ENCODE measurements around the gene LST1.
"Not testable (repeated sequence)": the region's sequence is repeated elsewhere in the genome, so short reads cannot be mapped to it uniquely, and the experiment has no call there.

LST1 gene

DNA sequence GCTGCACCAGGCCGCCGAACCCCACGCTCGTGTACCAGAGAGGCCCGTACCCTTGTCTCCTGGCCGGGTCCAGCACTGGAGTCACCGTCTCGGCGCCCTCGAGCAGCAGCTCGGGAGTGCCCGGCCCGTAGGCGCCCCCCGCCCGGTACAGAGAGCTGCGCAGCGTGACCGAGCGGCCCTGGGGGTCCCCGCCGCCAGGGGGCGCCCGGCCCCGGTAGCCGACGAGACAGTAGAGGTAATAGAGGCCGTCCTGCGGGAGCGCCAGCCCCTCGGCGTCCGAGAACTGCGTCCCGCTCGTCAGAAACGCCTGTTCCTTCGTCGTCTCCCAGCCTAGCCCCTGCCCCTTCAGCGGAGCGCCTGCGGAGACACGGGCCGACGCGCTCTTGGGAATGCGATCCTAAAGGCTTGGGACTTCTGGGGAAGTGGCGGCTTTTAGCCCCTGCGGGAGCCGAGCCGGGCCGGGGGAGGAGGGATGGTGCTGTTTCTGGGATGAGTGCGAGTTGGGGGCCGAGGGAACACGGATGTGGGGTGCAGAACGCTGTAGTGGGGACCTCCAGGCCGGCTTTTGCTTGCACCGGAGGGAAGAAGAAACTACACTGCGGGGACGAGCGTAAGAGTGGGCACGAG lies 5.2 kb upstream of the LST1 start:
- peak; percentile 92 for DNase-seq (ENCODE audit: low spot score)

GRCh38 chr6:31581434-31582229 lies 4.4 kb upstream of the LST1 start:
- DNase-seq (ENCODE audit: low spot score): no peak

DNA sequence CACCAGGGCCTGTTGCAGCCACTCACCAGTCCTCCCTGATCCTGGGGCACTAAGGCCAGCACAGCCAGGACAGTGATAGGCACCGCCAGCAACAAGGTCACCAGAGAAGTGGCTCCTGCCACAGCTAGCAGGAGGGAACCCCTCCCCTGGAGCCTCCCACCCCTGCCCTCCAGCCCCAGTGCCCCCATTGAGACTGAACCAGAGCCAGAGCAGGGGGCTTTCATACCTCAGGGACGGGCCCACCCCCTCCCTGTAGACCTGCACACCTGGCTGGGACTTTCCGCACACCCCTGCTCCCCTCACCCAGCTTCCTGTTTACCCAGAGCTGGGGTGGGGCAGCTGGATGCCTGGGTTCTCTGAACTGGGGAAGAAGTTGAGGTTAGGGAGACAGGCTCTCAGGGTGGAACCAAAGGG lies 3.8 kb upstream of the LST1 start, which contains the start of gene LTB:
LTB (minus strand) TSS at position 195 of the 414 bp plus-strand sequence; CDS start at position 188, 7 bp downstream.
- no peak for DNase-seq (ENCODE audit: low spot score)

DNA sequence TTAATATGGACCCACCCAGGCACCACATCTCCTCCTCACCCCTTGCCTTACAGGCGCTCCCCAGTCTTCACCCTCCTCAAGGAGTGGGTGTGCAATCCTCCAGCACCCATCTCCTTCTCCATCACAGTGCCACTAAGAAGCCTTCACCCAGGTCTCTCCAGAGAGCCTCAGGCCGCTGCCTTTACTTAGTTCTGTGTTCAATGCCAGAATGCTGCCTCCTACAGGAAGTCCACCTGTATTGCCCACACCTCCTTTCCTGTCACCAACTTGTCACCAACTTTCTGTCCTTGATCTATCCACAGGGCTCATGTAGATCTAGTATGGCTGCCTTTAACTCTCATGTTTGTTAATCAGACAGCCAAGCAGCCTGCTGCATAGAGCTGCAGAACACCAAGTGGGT lies 586 bp upstream of the LST1 start:
- no peak for DNase-seq (ENCODE audit: low spot score)

DNA sequence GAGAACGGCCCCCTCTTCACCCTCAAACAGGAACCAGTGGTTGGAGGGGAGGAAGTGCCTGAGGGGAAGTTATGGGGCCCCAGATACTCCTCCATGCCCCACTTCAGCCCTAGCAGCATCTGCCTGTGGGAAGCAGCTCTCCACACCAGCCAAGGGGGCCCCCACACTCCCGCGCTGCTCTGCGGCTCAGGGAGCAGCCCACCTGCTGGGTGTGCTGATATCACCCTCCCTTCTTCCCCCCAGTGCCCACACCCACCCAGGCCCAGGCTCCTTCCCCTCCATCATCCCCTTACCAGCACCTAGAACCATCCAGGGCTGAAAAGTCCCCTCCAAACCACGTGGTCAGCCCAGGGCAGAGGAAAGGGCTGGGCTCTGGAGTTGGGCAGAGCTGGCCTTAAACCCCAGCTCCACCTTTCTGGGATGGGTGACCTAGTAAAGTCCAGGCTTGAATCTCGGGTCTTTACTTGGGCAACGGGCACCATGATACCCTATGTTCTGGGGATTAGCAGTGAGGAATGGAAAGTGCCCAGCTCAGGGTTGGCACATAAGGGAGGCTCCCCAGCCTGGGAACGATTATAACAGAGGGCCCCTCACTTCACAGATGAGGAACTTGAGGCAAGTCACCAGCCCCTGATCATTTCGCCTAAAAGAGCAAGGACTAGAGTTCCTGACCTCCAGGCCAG lies 663 bp downstream of the LST1 start:
- DNase-seq (ENCODE audit: low spot score): no peak

DNA sequence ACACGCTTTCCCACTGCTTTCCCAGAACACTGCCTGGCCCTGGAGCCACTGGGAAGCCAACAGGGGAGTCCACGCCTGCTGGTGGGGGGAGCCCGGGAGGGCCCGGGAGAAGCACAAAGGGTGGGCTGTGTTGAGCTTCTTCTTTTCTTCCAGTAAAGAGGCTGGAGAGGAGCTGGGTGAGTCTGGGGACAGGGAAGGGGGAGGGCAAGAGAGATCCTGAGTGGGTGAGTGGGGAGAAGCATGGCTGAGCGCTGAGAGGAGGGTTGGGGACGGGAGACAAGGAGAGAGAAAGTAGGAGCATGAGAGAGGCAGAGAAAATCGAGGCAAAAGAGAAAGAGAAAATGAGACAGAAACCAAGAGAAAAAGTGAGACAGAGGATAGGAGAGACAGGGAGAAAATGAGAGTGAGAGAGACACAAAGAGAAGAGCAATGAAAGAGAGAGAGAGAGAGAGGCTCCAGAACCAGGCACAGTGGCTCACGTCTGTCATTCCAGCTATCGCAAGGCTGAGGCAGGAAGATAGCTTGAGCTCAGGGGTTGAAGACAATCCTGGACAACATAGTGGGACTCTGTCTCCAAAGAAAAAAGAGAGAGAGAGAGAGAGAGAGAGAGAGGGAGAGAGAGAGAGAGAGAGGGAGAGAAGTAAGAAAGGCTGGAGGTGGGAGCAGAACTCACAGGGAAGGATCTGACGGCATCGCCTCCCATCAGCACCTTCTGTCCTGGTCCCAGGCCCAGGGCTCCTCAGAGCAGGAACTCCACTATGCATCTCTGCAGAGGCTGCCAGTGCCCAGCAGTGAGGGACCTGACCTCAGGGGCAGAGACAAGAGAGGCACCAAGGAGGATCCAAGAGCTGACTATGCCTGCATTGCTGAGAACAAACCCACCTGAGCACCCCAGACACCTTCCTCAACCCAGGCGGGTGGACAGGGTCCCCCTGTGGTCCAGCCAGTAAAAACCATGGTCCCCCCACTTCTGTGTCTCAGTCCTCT lies 2.0 kb downstream of the LST1 start:
- no peak for DNase-seq (ENCODE audit: low spot score)

GRCh38 chr6:31588871-31589650 lies 3.0 kb downstream of the LST1 start:
- DNase-seq (ENCODE audit: low spot score): no peak

DNA sequence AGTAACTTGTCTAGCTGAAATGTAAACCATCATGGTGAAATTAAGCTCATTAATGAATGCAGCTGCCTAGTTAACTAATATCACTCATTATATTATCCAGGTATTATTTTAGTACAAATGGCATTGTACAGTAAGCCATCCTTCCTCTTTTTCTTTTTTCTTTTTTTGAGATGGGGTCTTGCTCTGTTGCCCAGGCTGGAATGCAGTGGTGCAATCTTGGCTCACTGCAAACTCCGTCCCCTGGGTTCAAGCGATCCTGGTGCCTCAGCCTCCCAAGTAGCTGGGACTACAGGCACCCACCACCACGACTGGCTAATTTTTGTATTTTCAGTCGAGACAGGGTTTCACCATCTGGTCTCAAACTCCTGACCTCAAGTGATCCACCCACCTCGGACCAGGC lies 4.6 kb downstream of the LST1 start:
- DNase-seq (ENCODE audit: low spot score): not testable (repeated sequence)

DNA sequence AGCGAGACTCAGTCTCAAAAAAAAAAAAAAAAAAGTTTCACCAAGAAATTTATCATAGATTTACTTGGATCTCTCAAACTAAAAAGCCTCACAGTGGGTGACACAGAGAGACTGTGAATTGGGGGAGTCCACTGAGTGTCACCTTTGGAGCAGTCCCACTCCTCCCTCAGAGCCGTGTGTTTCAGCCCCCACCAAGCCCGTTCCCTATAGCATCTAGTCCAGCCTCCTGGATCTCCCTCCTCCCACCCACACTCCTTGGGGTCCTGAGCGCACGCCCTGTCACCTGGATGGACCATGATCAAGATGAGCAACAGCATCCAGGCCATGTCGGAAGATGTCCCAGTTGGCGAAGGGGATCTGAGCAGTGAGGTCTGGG lies 6.3 kb downstream of the LST1 start:
- DNase-seq (ENCODE audit: low spot score): no peak

DNA sequence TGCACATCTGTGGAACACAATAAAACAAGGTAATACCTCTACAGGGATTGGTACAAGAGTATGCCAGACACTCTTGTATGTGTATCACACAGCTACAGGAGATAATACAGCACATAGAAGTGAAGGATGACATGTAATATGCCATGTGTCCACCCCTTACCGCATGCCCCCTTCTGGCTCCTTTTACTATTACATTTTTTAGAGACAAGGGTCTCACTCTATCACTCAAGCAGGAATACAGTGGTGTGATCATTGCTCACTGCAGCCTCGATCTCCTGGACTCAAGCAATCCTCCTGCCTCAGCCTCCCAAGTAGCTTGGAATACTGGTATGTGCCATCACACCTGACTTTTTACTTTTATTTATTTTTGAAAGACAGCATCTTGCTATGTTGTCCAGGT lies 10.9 kb downstream of the LST1 start:
- DNase-seq (ENCODE audit: low spot score): peak; percentile 28

GRCh38 chr6:31607317-31607716 lies 21.2 kb downstream of the LST1 start:
- no peak for DNase-seq (ENCODE audit: low spot score)

DNA sequence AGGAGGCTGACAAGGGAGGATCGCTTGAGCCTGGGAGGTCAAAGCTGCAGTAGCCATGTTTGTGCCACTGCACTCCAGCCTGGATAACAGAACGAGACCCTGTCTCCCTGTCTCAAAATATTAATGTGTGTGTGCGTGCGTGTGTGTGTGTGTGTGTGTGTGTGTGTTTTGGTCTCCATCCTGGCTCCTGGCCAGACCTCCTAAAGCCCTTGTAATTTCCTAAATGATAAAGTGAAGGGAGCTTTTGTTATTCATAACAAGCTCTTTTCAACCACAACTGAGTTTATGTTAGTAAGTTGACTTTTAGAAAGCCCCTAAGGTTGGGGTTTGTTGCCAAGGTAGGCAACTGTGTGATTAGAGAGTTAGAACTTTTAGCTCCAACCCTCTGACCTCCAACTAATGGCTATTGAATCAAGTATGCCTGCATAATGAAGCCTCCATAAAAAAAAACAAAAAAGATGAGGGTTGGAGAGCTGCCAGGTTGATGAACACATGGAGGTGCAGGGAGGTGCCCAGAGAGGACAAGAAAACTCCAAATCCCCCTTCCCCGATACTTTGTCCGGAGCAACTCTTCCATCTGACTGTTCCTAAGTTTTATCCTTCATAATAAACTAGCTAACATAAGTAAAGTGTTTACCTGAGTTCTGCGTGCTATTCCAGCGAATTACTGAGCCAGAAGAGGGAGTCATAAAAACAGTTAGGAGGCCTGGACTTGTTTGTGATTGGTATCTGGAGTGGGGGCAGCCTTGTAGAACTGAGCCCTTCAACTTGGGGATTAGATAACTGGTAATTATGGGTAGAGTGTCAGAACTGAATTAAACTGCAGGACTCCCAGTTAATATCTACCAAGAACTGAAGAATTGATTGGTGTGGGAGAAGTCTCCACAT lies 23.7 kb downstream of the LST1 start:
- no peak for DNase-seq (ENCODE audit: low spot score)

- no peak for DNase-seq (ENCODE audit: low spot score)
Observed at GRCh38 chr6:31610968-31611367, 24.9 kb downstream of the LST1 start.

DNA sequence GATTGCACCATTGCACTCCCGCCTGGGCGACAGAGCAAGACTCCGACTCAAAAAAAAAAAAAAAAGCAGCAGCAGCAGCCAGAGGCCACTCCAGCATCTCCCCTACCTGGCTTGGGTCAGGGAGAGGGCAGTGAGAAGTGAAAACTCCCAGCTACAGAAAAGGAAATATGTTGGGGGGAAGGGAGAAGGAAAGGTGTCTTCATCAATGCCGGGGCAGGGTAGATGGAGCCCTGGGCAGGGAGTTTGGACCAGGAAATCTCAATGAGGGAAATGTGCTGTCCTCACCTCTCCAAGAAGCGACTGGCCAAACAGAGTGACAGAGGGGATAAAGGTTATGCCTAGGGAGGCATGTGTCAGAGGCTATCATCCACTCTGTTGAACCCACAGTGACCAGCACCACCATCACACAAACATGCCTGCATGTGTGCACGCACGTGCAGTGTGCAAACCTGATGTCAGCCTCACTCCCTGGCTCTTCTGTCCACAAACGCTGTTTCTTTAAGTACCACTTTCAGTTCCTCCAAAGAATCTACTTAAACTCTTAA lies 28.1 kb downstream of the LST1 start:
- no peak for DNase-seq (ENCODE audit: low spot score)

- no peak for DNase-seq (ENCODE audit: low spot score)
Observed at GRCh38 chr6:31614684-31615578, 28.9 kb downstream of the LST1 start, which contains the start of gene AIF1. Gene AIF1 (plus strand): TSS chr6:31615234. CDS start chr6:31615330, 96 bp downstream.

GRCh38 chr6:31615748-31616147 lies 29.7 kb downstream of the LST1 start:
- DNase-seq (ENCODE audit: low spot score): no peak

DNA sequence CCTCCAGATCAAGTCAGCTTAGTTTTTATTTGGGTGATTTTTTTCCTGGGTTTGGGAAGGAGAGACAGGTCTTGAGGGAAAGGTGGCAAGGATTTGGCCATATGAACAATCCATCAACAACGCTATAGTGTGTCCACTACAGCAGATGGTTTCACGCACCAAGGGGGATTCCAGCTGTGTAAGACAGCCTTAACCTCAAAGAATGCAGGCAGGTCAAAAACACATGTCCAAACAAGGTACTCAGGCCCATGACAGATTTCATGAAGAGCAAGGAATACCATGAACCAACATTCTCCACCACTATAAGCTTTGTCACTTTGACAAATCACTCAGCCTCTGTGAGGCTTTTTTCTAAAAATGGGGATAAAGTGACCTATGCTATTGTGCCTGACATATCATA lies 30.9 kb downstream of the LST1 start:
- no peak for DNase-seq (ENCODE audit: low spot score)

GRCh38 chr6:31619805-31620585 lies 33.9 kb downstream of the LST1 start:
- DNase-seq (ENCODE audit: low spot score): peak; percentile 99
